Midbrain (tissue), 1 donor: ENCODE data around the gene IMPDH2.

Experiments used
- DNase-seq: peaks from one replicate; lab custom pipeline; 2025; lab: John Stamatoyannopoulos, UW

The IMPDH2 gene

GRCh38 chr3:49005998-49006397 lies 23.2 kb downstream of the IMPDH2 start:
- DNase-seq, result no peak

- DNase-seq, result no peak
Measured at GRCh38 chr3:49005303-49005680, 23.9 kb downstream of the IMPDH2 start.

GRCh38 chr3:49004352-49005302 lies 24.6 kb downstream of the IMPDH2 start:
- no peak for DNase-seq

- DNase-seq, result no peak
Measured at GRCh38 chr3:49001155-49001554, 28.0 kb downstream of the IMPDH2 start.

GRCh38 chr3:48999085-48999858 lies 29.9 kb downstream of the IMPDH2 start:
- no peak for DNase-seq

GRCh38 chr3:48997714-48998637 lies 31.2 kb downstream of the IMPDH2 start:
- DNase-seq, result peak; percentile 38

- DNase-seq, result no peak
Measured at GRCh38 chr3:48997102-48997635, 32.0 kb downstream of the IMPDH2 start.

- no peak for DNase-seq
Measured at GRCh38 chr3:48996640-48997039, 32.6 kb downstream of the IMPDH2 start.

GRCh38 chr3:48993834-48994233 lies 35.4 kb downstream of the IMPDH2 start:
- DNase-seq, result no peak

- no peak for DNase-seq
Measured at GRCh38 chr3:48991851-48992545, 37.2 kb downstream of the IMPDH2 start.

GRCh38 chr3:48990636-48991469 lies 38.3 kb downstream of the IMPDH2 start:
- DNase-seq, result peak; percentile 49

- DNase-seq, result peak; percentile 91
Measured at GRCh38 chr3:48989796-48990635, 39.2 kb downstream of the IMPDH2 start, which contains the start of gene P4HTM. TSS of gene P4HTM (plus strand) at chr3:48990241. CDS start at chr3:48990257, 16 bp downstream.

GRCh38 chr3:48989126-48989795 lies 39.9 kb downstream of the IMPDH2 start:
- no peak for DNase-seq

- DNase-seq, result no peak
Measured at GRCh38 chr3:48985831-48986376, 43.3 kb downstream of the IMPDH2 start.

- no peak for DNase-seq
Measured at GRCh38 chr3:48984663-48985062, 44.5 kb downstream of the IMPDH2 start.

GRCh38 chr3:48983096-48983495 lies 46.1 kb downstream of the IMPDH2 start:
- DNase-seq, result no peak

- no peak for DNase-seq
Measured at GRCh38 chr3:48982686-48983085, 46.5 kb downstream of the IMPDH2 start.

GRCh38 chr3:48982016-48982415 lies 47.2 kb downstream of the IMPDH2 start:
- no peak for DNase-seq
